MCF 10A (cell line): Measurements from ENCODE around the gene PHTF2. TPM values are rescaled to one million over a fixed set of nuclear protein-coding genes. Genes with fewer than 3 reads are reported as not detected.

Experiments used
- BruUV-seq: library from RNA; stranded (reverse); fragments of 400-500 nt; replicated peaks from 2 replicates; lab custom pipeline; 2021; lab: Mats Ljungman, UMichigan
- CTCF ChIA-PET: fragments of 300-600 bp; sonication (Branson Sonifier 250); formaldehyde crosslinking; extraction: SDS; loops from one replicate; lab custom pipeline; 2021; ENCODE audit warnings: antibody characterized with exemption, inconsistent platforms; lab: Yijun Ruan, JAX
- POLR2A ChIA-PET: fragments of 300-600, 350-650 bp; sonication (Branson Sonifier 250); formaldehyde crosslinking; extraction: SDS; loops from one replicate; lab custom pipeline; 2020; ENCODE audit warnings: antibody characterized with exemption, inconsistent platforms; lab: Yijun Ruan, JAX
- DNase-seq: peaks from one replicate; pipeline ENCODE4 v3.0.0-alpha.2; 2018; ENCODE audit not compliant: unreplicated experiment
- H3K27ac Mint-ChIP-seq: one replicate; pipeline ENCODE4 v1.8.0; 2022; ENCODE audit warnings: mild to moderate bottlenecking, low read depth, mixed read lengths; ENCODE audit not compliant: unreplicated experiment
- H3K27me3 Mint-ChIP-seq: one replicate; pipeline ENCODE4 v1.8.0; 2022; ENCODE audit warnings: mixed read lengths; ENCODE audit not compliant: insufficient read depth, unreplicated experiment
- H3K36me3 Mint-ChIP-seq: one replicate; pipeline ENCODE4 v1.8.0; 2022; ENCODE audit warnings: mild to moderate bottlenecking, moderate library complexity, mixed read lengths; ENCODE audit not compliant: insufficient read depth, unreplicated experiment
- H3K4me1 Mint-ChIP-seq: one replicate; pipeline ENCODE4 v1.8.0; 2022; ENCODE audit warnings: mixed read lengths; ENCODE audit not compliant: insufficient read depth, unreplicated experiment
- H3K4me3 Mint-ChIP-seq: one replicate; pipeline ENCODE4 v1.8.0; 2022; ENCODE audit warnings: mild to moderate bottlenecking, moderate library complexity, mixed read lengths; ENCODE audit not compliant: unreplicated experiment
- H3K9me3 Mint-ChIP-seq: one replicate; pipeline ENCODE4 v1.8.0; 2022; ENCODE audit warnings: mixed read lengths; ENCODE audit not compliant: unreplicated experiment
- CTCF ChIP-seq: fragments of 200-600 bp; IDR thresholded peaks from one replicate; pipeline ENCODE4 v1.8.0; 2022; ENCODE audit warnings: antibody characterized with exemption, mild to moderate bottlenecking; ENCODE audit not compliant: unreplicated experiment
- intact Hi-C: fragments of 100-400 bp; cut with micrococcal nuclease; formaldehyde crosslinking; loops from 2 replicates; pipeline ENCODE4 v1.14.1; 2022
- total RNA-seq: library from RNA; stranded (reverse); gene quantifications from 2 replicates; pipeline ENCODE4 v1.2.3, GENCODE V29; 2022

Gene PHTF2
- total RNA-seq, 1 experiment from 2014 or later, result 16.0 TPM

- TF ChIP-seq CTCF, result no peak
- Mint-ChIP-seq H3K27ac (no peak overlapping the region), H3K4me1 (peaks cover 5% of the 10 kb centered on the region), H3K4me3 (no peak overlapping the region), H3K9me3 (peaks cover 46% of the 10 kb centered on the region), H3K36me3 (no peaks in the 10 kb centered on the region), H3K27me3 (no peaks in the 10 kb centered on the region)
- ChIA-PET POLR2A (no interaction called here), CTCF (interaction anchor here (1.0 kb wide), 1 partner anchor 12 kb away, joined by 3 read pairs; no protein-coding TSS in a partner anchor)
- no TSS peak for BruUV-seq
- intact Hi-C loops, result no loop called here
- DNase-seq, result no peak
These were observed 23.7 kb downstream of the PHTF2 start for GRCh38 chr7:77822269-77822668.

GRCh38 chr7:77823787-77824186 lies 25.2 kb downstream of the PHTF2 start:
- no TSS peak for BruUV-seq
- CTCF ChIA-PET, result no interaction called here
- Mint-ChIP-seq H3K27ac (no peak overlapping the region), H3K9me3 (peaks cover 37% of the 10 kb centered on the region), H3K36me3 (no peaks in the 10 kb centered on the region), H3K4me1 (peaks cover 5% of the 10 kb centered on the region), H3K27me3 (no peaks in the 10 kb centered on the region), H3K4me3 (no peak overlapping the region)
- POLR2A ChIA-PET, result interaction anchor here (1.7 kb wide), 1 partner anchor 11 kb away, joined by 4 read pairs; no protein-coding TSS in a partner anchor
- TF ChIP-seq CTCF, result no peak
- intact Hi-C loops, result no loop called here
- no peak for DNase-seq

GRCh38 chr7:77824636-77825035 lies 26.1 kb downstream of the PHTF2 start:
- ChIA-PET CTCF (interaction anchor here (0.6 to 0.7 kb wide), 2 partner anchors 28 to 62 kb away, joined by 3 to 4 read pairs; no protein-coding TSS in a partner anchor), POLR2A (no interaction called here)
- H3K27ac Mint-ChIP-seq, result no peak overlapping the region
- H3K27me3 Mint-ChIP-seq, result no peaks in the 10 kb centered on the region
- no peak for TF ChIP-seq CTCF
- BruUV-seq, result no TSS peak
- DNase-seq, result no peak
- H3K4me1 Mint-ChIP-seq, result peaks cover 5% of the 10 kb centered on the region
- H3K4me3 Mint-ChIP-seq, result no peak overlapping the region
- intact Hi-C loops, result no loop called here
- no peaks in the 10 kb centered on the region for H3K36me3 Mint-ChIP-seq
- peaks cover 31% of the 10 kb centered on the region for H3K9me3 Mint-ChIP-seq

GRCh38 chr7:77825131-77825530 lies 26.6 kb downstream of the PHTF2 start:
- H3K4me1 Mint-ChIP-seq, result peaks cover 5% of the 10 kb centered on the region
- ChIA-PET POLR2A (interaction anchor here (0.6 to 0.7 kb wide), 2 partner anchors 40 to 157 kb away, joined by 3 read pairs; no protein-coding TSS in a partner anchor), CTCF (interaction anchor here (0.6 to 0.7 kb wide), 2 partner anchors 28 to 62 kb away, joined by 3 to 4 read pairs; no protein-coding TSS in a partner anchor)
- no peak for DNase-seq
- TF ChIP-seq CTCF, result no peak
- intact Hi-C loops, result no loop called here
- peaks cover 27% of the 10 kb centered on the region for H3K9me3 Mint-ChIP-seq
- H3K36me3 Mint-ChIP-seq, result no peaks in the 10 kb centered on the region
- H3K4me3 Mint-ChIP-seq, result no peak overlapping the region
- no peak overlapping the region for H3K27ac Mint-ChIP-seq
- no peaks in the 10 kb centered on the region for H3K27me3 Mint-ChIP-seq
- no TSS peak for BruUV-seq
